ENCODE measurements around the gene DNAAF1. TPM values are rescaled to one million over a fixed set of nuclear protein-coding genes. Genes with fewer than 3 reads are reported as not detected.

The DNAAF1 gene
- total RNA-seq, 3 donors from 2014 or later: 1.2 to 9.5 TPM; not detected in 1

- H3K4me3 ChIP-seq: no peak overlapping the region
- no peaks in the 10 kb centered on the region for H3K27me3 ChIP-seq
- intact Hi-C loops (cut with DNase I; ENCODE audit: low total_unique reads): no loop called here
- DNase-seq (ENCODE audit: low spot score in 2 of 2): peak in 1 of 2 donors; percentile 75
- peak in 2 of 3 donors; percentile 76 to 87 for TF ChIP-seq CTCF (IDR thresholded peaks at IDR 0.05)
- TF ChIP-seq POLR2A (IDR thresholded peaks at IDR 0.05): no peak
- no peaks in the 10 kb centered on the region for H3K9me3 ChIP-seq
- H3K36me3 ChIP-seq: no peaks in the 10 kb centered on the region
- peak overlapping the region; percentile 83 to 85 for H3K27ac ChIP-seq
- peaks cover 0 to 15% of the 10 kb centered on the region in 2 donors for H3K4me1 ChIP-seq
Observed at GRCh38 chr16:84175350-84176081, 30.4 kb downstream of the DNAAF1 start.

GRCh38 chr16:84176192-84177053, 31.3 kb downstream of the DNAAF1 start:
- H3K27ac ChIP-seq: peak overlapping the region; percentile 83 to 85
- no peaks in the 10 kb centered on the region for H3K9me3 ChIP-seq
- H3K36me3 ChIP-seq: no peaks in the 10 kb centered on the region
- peaks cover 0 to 15% of the 10 kb centered on the region in 2 donors for H3K4me1 ChIP-seq
- H3K27me3 ChIP-seq: no peaks in the 10 kb centered on the region
- H3K4me3 ChIP-seq: no peak overlapping the region
- DNase-seq (ENCODE audit: low spot score in 2 of 2): no peak
- TF ChIP-seq POLR2AphosphoS5 (IDR thresholded peaks at IDR 0.05) (no peak), CTCF (IDR thresholded peaks at IDR 0.05) (no peak), POLR2A (IDR thresholded peaks at IDR 0.05) (no peak)
- intact Hi-C loops (cut with DNase I; ENCODE audit: low total_unique reads): no loop called here

- intact Hi-C loops (cut with DNase I; ENCODE audit: low total_unique reads): no loop called here
- peak overlapping the region; percentile 83 to 85 for H3K27ac ChIP-seq
- TF ChIP-seq POLR2AphosphoS5 (IDR thresholded peaks at IDR 0.05) (no peak), POLR2A (IDR thresholded peaks at IDR 0.05) (no peak), CTCF (IDR thresholded peaks at IDR 0.05) (no peak)
Observed at GRCh38 chr16:84177741-84178073, 32.6 kb downstream of the DNAAF1 start.

GRCh38 chr16:84178146-84178765, 33.1 kb downstream of the DNAAF1 start:
- no peak for DNase-seq (ENCODE audit: low spot score in 2 of 2)
- Histone ChIP-seq H3K27ac (peak overlapping the region; percentile 83 to 85), H3K4me1 (peaks cover 0 to 15% of the 10 kb centered on the region in 2 donors), H3K4me3 (no peak overlapping the region), H3K36me3 (no peaks in the 10 kb centered on the region), H3K9me3 (no peaks in the 10 kb centered on the region), H3K27me3 (no peaks in the 10 kb centered on the region)
- intact Hi-C loops (cut with DNase I; ENCODE audit: low total_unique reads): no loop called here
- TF ChIP-seq POLR2AphosphoS5 (IDR thresholded peaks at IDR 0.05) (no peak), CTCF (IDR thresholded peaks at IDR 0.05) (no peak), POLR2A (IDR thresholded peaks at IDR 0.05) (no peak)

More at GRCh38 chr16:84177741-84178073, 32.6 kb downstream of the DNAAF1 start:
- Histone ChIP-seq H3K9me3 (no peaks in the 10 kb centered on the region), H3K4me3 (no peak overlapping the region), H3K36me3 (no peaks in the 10 kb centered on the region), H3K4me1 (peaks cover 0 to 15% of the 10 kb centered on the region in 2 donors), H3K27me3 (no peaks in the 10 kb centered on the region)
- DNase-seq (ENCODE audit: low spot score in 2 of 2): no peak
